ENCODE measurements around the gene PRDX2.
"Not testable (repeated sequence)": the region's sequence is repeated elsewhere in the genome, so short reads cannot be mapped to it uniquely, and the experiment has no call there.

The PRDX2 gene

GRCh38 chr19:12801466-12802266 lies at the start of gene PRDX2, which contains the start of gene THSD8:
PRDX2 (minus strand) TSS chr19:12801800; CDS start chr19:12801261, 539 bp downstream.
THSD8 (plus strand) TSS chr19:12802069; CDS start chr19:12802072, 3 bp downstream.
- DNase-seq (ENCODE audit: low read depth, low spot score) = peak; percentile 89

GRCh38 chr19:12847159-12848139 lies 45.8 kb upstream of the PRDX2 start:
- DNase-seq (ENCODE audit: low read depth, low spot score) = peak; percentile 93

GRCh38 chr19:12846613-12847012 lies 45.0 kb upstream of the PRDX2 start:
- not testable (repeated sequence) for DNase-seq (ENCODE audit: low read depth, low spot score)

GRCh38 chr19:12843999-12844732 lies 42.6 kb upstream of the PRDX2 start:
- DNase-seq (ENCODE audit: low read depth, low spot score) = no peak

- no peak for DNase-seq (ENCODE audit: low read depth, low spot score)
Observed at GRCh38 chr19:12843328-12843727, 41.7 kb upstream of the PRDX2 start.

- no peak for DNase-seq (ENCODE audit: low read depth, low spot score)
Observed at GRCh38 chr19:12842511-12842910, 40.9 kb upstream of the PRDX2 start.

- DNase-seq (ENCODE audit: low read depth, low spot score) = peak; percentile 79
Observed at GRCh38 chr19:12841094-12841493, 39.5 kb upstream of the PRDX2 start.

- peak; percentile 86 for DNase-seq (ENCODE audit: low read depth, low spot score)
Observed at GRCh38 chr19:12840091-12841079, 38.8 kb upstream of the PRDX2 start.

GRCh38 chr19:12838886-12839756 lies 37.5 kb upstream of the PRDX2 start:
- no peak for DNase-seq (ENCODE audit: low read depth, low spot score)

GRCh38 chr19:12838182-12838885 lies 36.7 kb upstream of the PRDX2 start, which contains the start of gene MAST1:
MAST1 (plus strand) TSS chr19:12838515; CDS start chr19:12838573, 58 bp downstream.
- peak; percentile 78 for DNase-seq (ENCODE audit: low read depth, low spot score)

- no peak for DNase-seq (ENCODE audit: low read depth, low spot score)
Observed at GRCh38 chr19:12837225-12837624, 35.6 kb upstream of the PRDX2 start.

GRCh38 chr19:12836529-12836863 lies 34.9 kb upstream of the PRDX2 start:
- DNase-seq (ENCODE audit: low read depth, low spot score) = no peak

- DNase-seq (ENCODE audit: low read depth, low spot score) = peak; percentile 45
Observed at GRCh38 chr19:12834976-12835757, 33.6 kb upstream of the PRDX2 start.

- no peak for DNase-seq (ENCODE audit: low read depth, low spot score)
Observed at GRCh38 chr19:12834566-12834943, 33.0 kb upstream of the PRDX2 start, which contains the start of gene RTBDN. RTBDN (minus strand) TSS chr19:12834579; CDS start chr19:12829979, 4,600 bp downstream.

GRCh38 chr19:12833738-12834565 lies 32.4 kb upstream of the PRDX2 start:
- DNase-seq (ENCODE audit: low read depth, low spot score) = peak; percentile 55

- DNase-seq (ENCODE audit: low read depth, low spot score) = no peak
Observed at GRCh38 chr19:12833418-12833737, 31.8 kb upstream of the PRDX2 start.

- DNase-seq (ENCODE audit: low read depth, low spot score) = no peak
Observed at GRCh38 chr19:12828494-12828893, 26.9 kb upstream of the PRDX2 start.

All from astrocyte of the hippocampus (primary cell).